Measurements from ENCODE around the gene LRPAP1. TPM values are rescaled to one million over a fixed set of nuclear protein-coding genes. Genes with fewer than 3 reads are reported as not detected.
A peak's percentile ranks its signal among the peaks of the same experiment; 100 is the strongest.
"Not testable (repeated sequence)": the region's sequence is repeated elsewhere in the genome, so short reads cannot be mapped to it uniquely, and the experiment has no call there.

The LRPAP1 gene
- total RNA-seq, 1 donor = 82.9 TPM

DNA sequence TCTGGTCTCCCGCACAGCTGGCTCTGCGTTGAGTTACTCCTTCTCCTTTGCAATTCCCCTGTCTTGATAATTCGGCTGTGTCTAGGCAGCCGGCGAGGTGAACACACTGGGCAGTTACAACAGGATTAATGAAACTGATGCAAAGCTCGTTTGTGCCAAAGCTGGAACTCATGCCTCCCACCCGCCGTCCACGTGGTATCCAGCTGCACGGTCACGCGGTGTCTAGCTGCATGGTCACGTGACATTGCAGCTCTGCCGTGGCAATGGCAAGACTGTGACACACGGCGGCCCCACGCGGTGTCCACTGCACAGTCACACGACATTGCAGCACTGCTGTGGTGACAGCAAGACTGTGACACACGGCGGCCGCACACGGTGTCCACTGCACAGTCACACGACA is 31.2 kb upstream of the LRPAP1 start:
- Histone ChIP-seq H3K9me3 (ENCODE audit: low read depth, low read length) (no peaks in the 10 kb centered on the region), H3K79me2 (ENCODE audit: insufficient read depth, low read length) (no peaks in the 10 kb centered on the region), H4K20me1 (ENCODE audit: insufficient read depth, low read length) (no peaks in the 10 kb centered on the region), H3K4me2 (ENCODE audit: insufficient read depth, low read length) (no peak overlapping the region), H3K36me3 (ENCODE audit: insufficient read depth, low read length) (no peaks in the 10 kb centered on the region), H3K27me3 (ENCODE audit: insufficient read depth, low read length) (no peaks in the 10 kb centered on the region), H3K4me1 (ENCODE audit: insufficient read depth, low read length) (no peaks in the 10 kb centered on the region), H2AFZ (ENCODE audit: low read length) (no peak overlapping the region), H3K4me3 (ENCODE audit: insufficient read depth, low read length) (no peak overlapping the region), H3K27ac (ENCODE audit: low read depth, low read length) (no peak overlapping the region)
- peak; percentile 25 for DNase-seq (ENCODE audit: insufficient read length, low spot score, missing footprints)
- TF ChIP-seq, protein P1, sequence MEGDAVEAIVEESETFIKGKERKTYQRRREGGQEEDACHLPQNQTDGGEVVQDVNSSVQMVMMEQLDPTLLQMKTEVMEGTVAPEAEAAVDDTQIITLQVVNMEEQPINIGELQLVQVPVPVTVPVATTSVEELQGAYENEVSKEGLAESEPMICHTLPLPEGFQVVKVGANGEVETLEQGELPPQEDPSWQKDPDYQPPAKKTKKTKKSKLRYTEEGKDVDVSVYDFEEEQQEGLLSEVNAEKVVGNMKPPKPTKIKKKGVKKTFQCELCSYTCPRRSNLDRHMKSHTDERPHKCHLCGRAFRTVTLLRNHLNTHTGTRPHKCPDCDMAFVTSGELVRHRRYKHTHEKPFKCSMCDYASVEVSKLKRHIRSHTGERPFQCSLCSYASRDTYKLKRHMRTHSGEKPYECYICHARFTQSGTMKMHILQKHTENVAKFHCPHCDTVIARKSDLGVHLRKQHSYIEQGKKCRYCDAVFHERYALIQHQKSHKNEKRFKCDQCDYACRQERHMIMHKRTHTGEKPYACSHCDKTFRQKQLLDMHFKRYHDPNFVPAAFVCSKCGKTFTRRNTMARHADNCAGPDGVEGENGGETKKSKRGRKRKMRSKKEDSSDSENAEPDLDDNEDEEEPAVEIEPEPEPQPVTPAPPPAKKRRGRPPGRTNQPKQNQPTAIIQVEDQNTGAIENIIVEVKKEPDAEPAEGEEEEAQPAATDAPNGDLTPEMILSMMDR (IDR thresholded peaks at IDR 0.05; ENCODE audit: extremely low read depth, low read depth, low read length) = no peak

DNA sequence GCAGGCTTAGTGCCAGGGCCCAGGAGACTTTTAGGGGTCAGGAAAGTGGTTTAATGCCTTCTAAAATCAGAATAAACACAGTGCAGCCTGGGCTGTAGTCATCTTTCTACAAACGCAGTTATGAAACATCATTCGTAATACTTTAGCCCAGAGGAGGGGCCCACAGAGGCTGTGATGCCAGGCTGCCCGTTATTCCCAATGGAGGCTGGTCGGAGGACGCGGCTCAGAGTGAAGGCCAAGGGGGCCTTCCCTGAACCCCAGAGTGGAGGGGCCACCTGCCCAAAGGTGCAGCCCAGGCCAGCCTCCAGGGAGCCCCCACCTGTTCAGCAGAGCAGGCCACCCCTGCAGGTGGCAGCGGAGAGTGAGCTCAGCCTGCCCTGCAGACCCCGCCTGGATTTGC is 29.9 kb upstream of the LRPAP1 start:
- not testable (repeated sequence) for DNase-seq (ENCODE audit: insufficient read length, low spot score, missing footprints); H3K27ac ChIP-seq (ENCODE audit: low read depth, low read length); H3K27me3 ChIP-seq (ENCODE audit: insufficient read depth, low read length); H3K9me3 ChIP-seq (ENCODE audit: low read depth, low read length); H3K4me1 ChIP-seq (ENCODE audit: insufficient read depth, low read length); H2AFZ ChIP-seq (ENCODE audit: low read length); H3K79me2 ChIP-seq (ENCODE audit: insufficient read depth, low read length); H3K36me3 ChIP-seq (ENCODE audit: insufficient read depth, low read length); H3K4me3 ChIP-seq (ENCODE audit: insufficient read depth, low read length); H4K20me1 ChIP-seq (ENCODE audit: insufficient read depth, low read length); H3K4me2 ChIP-seq (ENCODE audit: insufficient read depth, low read length)

DNA sequence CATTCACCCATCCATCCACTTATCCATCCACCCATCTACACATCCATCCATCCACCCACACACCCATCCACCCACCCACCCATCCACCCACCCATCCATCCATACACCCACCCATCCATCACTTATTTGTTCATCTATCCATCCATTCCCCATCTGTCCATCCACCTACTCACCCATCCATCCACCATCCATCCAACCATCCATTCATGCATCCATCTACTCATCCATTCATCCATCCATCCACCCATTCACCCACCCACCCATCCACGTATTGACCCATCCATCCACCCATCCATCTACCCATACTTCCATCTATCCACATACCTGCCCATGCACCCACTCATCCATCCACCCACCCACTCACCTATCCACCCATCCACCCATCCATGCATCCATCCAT is 28.2 kb upstream of the LRPAP1 start:
- H2AFZ ChIP-seq (ENCODE audit: low read length); H3K27ac ChIP-seq (ENCODE audit: low read depth, low read length); H3K4me2 ChIP-seq (ENCODE audit: insufficient read depth, low read length); H3K4me3 ChIP-seq (ENCODE audit: insufficient read depth, low read length); H3K4me1 ChIP-seq (ENCODE audit: insufficient read depth, low read length); DNase-seq (ENCODE audit: insufficient read length, low spot score, missing footprints); H3K79me2 ChIP-seq (ENCODE audit: insufficient read depth, low read length); H3K9me3 ChIP-seq (ENCODE audit: low read depth, low read length); H3K27me3 ChIP-seq (ENCODE audit: insufficient read depth, low read length); H4K20me1 ChIP-seq (ENCODE audit: insufficient read depth, low read length); H3K36me3 ChIP-seq (ENCODE audit: insufficient read depth, low read length): not testable (repeated sequence)

DNA sequence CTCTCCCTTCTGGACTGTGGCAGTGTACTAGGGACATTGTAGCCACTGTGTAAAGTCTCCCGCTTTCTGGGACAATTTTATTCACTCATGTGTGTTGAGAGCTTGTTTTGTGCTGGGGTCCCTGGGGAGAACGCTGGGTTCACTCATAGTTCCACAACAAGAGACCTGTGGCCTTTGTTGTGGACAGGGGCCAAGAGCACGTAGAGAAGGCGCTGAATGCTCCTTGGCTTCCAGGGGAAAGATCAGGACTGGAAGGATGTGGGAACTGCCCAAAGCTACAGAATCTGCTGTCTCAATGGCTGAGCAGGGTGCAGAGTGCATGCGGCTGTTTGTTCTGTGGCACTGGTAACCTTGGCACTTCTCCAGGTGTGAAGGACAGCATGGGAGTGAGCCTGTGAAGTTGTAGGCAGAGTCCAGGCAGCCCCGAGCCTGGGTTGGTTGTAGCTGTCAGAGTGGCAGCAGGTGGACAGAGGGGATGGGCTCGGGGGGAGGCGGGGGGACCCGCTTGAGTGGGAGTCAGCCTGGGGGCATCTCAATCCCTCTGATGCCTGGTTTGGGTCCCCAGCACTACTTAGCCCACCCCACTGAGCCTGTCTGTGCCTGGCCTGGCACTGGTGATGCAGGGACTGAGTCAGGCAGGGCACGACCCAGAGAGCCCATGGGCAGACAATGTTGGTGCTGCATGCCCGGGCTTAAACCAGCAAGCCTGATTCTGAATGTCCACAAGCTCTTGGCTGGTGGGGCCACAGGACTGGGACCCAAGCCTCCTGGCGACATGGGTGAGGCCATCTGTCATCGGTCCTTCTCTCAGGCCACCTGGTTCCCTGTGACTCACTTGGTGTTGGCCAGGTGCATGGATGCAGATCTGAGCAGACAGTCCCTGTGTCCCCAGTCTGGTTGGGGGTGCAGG is 27.4 kb upstream of the LRPAP1 start:
- H3K4me2 ChIP-seq (ENCODE audit: insufficient read depth, low read length); H3K27ac ChIP-seq (ENCODE audit: low read depth, low read length): not testable (repeated sequence)

DNA sequence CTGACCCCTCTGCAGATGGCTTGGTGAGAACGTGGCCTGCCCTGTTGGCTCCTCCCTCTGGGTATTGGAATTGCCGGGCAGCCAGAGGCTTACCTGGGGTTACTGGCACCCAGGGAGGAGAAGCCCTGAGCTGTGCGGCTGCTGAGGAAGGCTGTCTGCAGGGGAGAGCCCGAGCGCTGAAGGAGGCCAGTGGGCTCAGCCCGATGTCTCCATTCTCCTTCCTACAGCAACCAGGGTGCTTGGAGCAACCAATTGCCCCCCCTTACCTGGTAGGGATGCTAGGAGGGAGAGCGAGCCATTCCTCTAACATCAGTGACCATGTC is 26.3 kb upstream of the LRPAP1 start:
- not testable (repeated sequence) for H3K79me2 ChIP-seq (ENCODE audit: insufficient read depth, low read length); H3K4me1 ChIP-seq (ENCODE audit: insufficient read depth, low read length); H3K27me3 ChIP-seq (ENCODE audit: insufficient read depth, low read length); H3K27ac ChIP-seq (ENCODE audit: low read depth, low read length); H4K20me1 ChIP-seq (ENCODE audit: insufficient read depth, low read length); H2AFZ ChIP-seq (ENCODE audit: low read length); H3K9me3 ChIP-seq (ENCODE audit: low read depth, low read length); DNase-seq (ENCODE audit: insufficient read length, low spot score, missing footprints); H3K36me3 ChIP-seq (ENCODE audit: insufficient read depth, low read length); H3K4me3 ChIP-seq (ENCODE audit: insufficient read depth, low read length); H3K4me2 ChIP-seq (ENCODE audit: insufficient read depth, low read length)

More for the DNA sequence above, 27.4 kb upstream of the LRPAP1 start:
- H4K20me1 ChIP-seq (ENCODE audit: insufficient read depth, low read length); H3K4me3 ChIP-seq (ENCODE audit: insufficient read depth, low read length); H2AFZ ChIP-seq (ENCODE audit: low read length); H3K36me3 ChIP-seq (ENCODE audit: insufficient read depth, low read length); DNase-seq (ENCODE audit: insufficient read length, low spot score, missing footprints); H3K9me3 ChIP-seq (ENCODE audit: low read depth, low read length); H3K4me1 ChIP-seq (ENCODE audit: insufficient read depth, low read length); H3K27me3 ChIP-seq (ENCODE audit: insufficient read depth, low read length); H3K79me2 ChIP-seq (ENCODE audit: insufficient read depth, low read length): not testable (repeated sequence)

DNA sequence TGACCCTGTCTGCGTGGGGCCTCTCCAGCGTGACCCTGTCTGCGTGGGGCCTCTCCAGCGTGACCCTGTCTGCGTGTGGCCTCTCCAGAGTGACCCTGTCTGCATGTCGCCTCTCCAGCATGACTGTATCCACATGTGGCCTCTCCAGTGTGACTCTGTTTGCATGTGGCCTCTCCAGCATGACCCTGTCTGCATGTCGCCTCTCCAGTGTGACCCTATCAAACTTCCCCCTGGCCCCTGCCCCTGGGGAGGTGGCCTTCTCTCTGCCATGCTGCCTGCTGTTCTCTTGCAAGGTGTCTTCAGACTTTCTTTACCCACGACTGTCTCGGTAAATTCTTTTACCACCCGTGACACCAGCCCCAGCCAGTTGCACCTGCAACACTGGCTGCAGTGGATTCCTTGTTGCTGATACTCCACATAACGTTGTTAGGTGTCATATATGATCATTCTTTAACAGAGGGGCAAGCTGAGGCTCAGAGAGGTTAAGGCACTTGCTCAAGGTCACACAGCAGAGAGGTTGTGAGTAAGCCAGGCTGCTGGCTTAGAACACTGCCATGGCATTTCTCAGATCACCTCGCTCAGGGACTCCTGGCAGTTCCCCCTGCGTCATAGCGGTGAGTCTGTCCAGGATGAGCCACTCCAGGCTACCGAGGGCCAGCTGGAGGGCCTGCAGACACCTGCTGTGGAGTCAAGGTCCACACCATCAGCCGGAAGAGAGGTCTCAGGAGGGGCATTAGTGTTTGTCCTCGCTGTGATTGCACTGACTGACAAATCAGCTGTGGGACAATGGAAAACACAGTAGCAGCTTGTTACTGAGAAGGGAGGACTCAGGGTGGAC is 25.7 kb upstream of the LRPAP1 start:
- not testable (repeated sequence) for H3K4me3 ChIP-seq (ENCODE audit: insufficient read depth, low read length); H3K9me3 ChIP-seq (ENCODE audit: low read depth, low read length); H3K4me2 ChIP-seq (ENCODE audit: insufficient read depth, low read length); H3K4me1 ChIP-seq (ENCODE audit: insufficient read depth, low read length); H3K27ac ChIP-seq (ENCODE audit: low read depth, low read length); H3K36me3 ChIP-seq (ENCODE audit: insufficient read depth, low read length); H4K20me1 ChIP-seq (ENCODE audit: insufficient read depth, low read length); H3K79me2 ChIP-seq (ENCODE audit: insufficient read depth, low read length); DNase-seq (ENCODE audit: insufficient read length, low spot score, missing footprints); H2AFZ ChIP-seq (ENCODE audit: low read length); H3K27me3 ChIP-seq (ENCODE audit: insufficient read depth, low read length)

DNA sequence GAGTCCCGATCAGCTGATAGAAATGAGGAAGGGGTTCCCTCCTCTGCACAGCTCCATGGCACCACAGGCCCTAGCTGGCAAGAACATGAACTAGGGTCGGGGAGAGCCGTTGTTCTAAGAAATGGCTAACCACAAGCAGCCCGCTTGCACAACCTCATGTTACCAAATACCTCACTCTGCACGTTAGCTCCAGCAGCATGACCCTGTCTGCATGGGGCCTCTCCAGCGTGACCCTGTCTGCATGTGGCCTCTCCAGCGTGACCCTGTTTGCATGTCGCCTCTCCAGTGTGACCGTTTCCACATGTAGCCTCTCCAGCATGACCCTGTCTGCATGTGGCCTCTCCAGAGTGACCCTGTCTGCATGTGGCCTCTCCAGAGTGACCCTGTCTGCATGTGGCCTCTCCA is 24.9 kb upstream of the LRPAP1 start:
- not testable (repeated sequence) for H3K4me2 ChIP-seq (ENCODE audit: insufficient read depth, low read length); H3K4me1 ChIP-seq (ENCODE audit: insufficient read depth, low read length); H3K79me2 ChIP-seq (ENCODE audit: insufficient read depth, low read length); H3K9me3 ChIP-seq (ENCODE audit: low read depth, low read length); H3K27me3 ChIP-seq (ENCODE audit: insufficient read depth, low read length); H3K4me3 ChIP-seq (ENCODE audit: insufficient read depth, low read length); H3K36me3 ChIP-seq (ENCODE audit: insufficient read depth, low read length); H2AFZ ChIP-seq (ENCODE audit: low read length); DNase-seq (ENCODE audit: insufficient read length, low spot score, missing footprints); H3K27ac ChIP-seq (ENCODE audit: low read depth, low read length); H4K20me1 ChIP-seq (ENCODE audit: insufficient read depth, low read length)

DNA sequence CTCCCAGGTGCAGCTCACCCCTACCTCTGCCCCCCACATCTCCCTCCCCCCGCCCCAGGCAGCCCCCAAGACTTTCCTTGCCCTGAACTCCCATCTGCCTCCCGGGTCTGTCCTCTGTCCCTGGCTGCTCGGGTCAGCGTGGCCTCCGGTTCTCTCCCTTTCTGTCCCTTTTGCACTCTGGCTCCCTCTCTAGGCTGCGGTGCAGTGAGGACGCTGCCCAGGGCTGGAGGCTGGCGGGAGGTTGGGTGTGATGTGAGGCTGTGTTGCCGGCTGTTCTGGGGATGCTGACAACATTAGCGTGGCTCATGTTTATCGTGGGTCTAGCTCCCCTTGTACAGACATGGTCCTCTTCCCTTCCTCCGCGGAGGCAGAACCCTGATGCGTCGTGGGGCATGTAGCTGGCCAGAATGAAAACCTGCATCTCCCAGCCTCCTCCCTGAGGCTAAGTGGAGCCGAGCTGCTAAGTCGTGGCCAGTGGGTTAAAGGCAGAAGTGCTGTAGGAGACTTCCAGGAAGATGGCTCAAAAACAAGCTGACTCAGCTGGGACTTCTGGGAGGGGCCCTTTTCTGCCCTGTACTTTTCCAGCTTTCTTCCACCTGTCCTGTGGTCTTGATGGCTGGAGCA is 24.1 kb upstream of the LRPAP1 start:
- H3K27me3 ChIP-seq (ENCODE audit: insufficient read depth, low read length); H3K4me1 ChIP-seq (ENCODE audit: insufficient read depth, low read length); H3K27ac ChIP-seq (ENCODE audit: low read depth, low read length); H2AFZ ChIP-seq (ENCODE audit: low read length); H3K4me3 ChIP-seq (ENCODE audit: insufficient read depth, low read length); H4K20me1 ChIP-seq (ENCODE audit: insufficient read depth, low read length); H3K79me2 ChIP-seq (ENCODE audit: insufficient read depth, low read length); H3K36me3 ChIP-seq (ENCODE audit: insufficient read depth, low read length); H3K9me3 ChIP-seq (ENCODE audit: low read depth, low read length); H3K4me2 ChIP-seq (ENCODE audit: insufficient read depth, low read length); DNase-seq (ENCODE audit: insufficient read length, low spot score, missing footprints): not testable (repeated sequence)
